ENCODE results near the gene TIGD3. TPM values are rescaled to one million over a fixed set of nuclear protein-coding genes. Genes with fewer than 3 reads are reported as not detected.

TIGD3 gene
- total and polyA plus RNA-seq, 2 of the 13 experiments (the other 11 are each of a cell fraction or from before 2014, with no cell fraction given), result 0.49 to 4.9 TPM

- POLR2A ChIA-PET, result interaction anchor here (0.9 to 3.1 kb wide), 12 partner anchors 11 to 134 kb away, joined by 3 to 20 read pairs (median 4); partner anchors contain the start of genes FRMD8, MALAT1, NEAT1 and POLA2
- intact Hi-C loops (cut with micrococcal nuclease; ENCODE audit: unreplicated experiment) (no loop called here), in situ Hi-C loops (cut with HindIII; ENCODE audit: extremely low pct_ligation_motif_present, low pct_unique_long_range_greater_than_20kb) (no loop called here)
- no peaks in the 10 kb centered on the region for H3K9me3 ChIP-seq (ENCODE audit: low read length)
- peaks cover 0 to 2% of the 10 kb centered on the region in 2 experiments; a peak in 2 of 5 replicates for H3K27me3 ChIP-seq (ENCODE audit: control insufficient read depth in 1 of 2, insufficient read depth in 2 of 2, low read length in 2 of 2)
- no peaks in the 10 kb centered on the region for H3K79me2 ChIP-seq (ENCODE audit: insufficient read depth, low read length)
- H3K36me3 ChIP-seq (replicated peaks in 1 of 2; ENCODE audit: control insufficient read depth in 1 of 2, insufficient read depth in 2 of 2, low read length in 2 of 2), result no peaks in the 10 kb centered on the region
- no peak for FAIRE-seq
- H3K9ac ChIP-seq (ENCODE audit: insufficient read depth, low read depth, low read length), result no peak overlapping the region
- no peak for ATAC-seq
- BruUV-seq (replicated peaks), result no TSS peak
- no peak overlapping the region for H3K27ac ChIP-seq (ENCODE audit: extremely low read length, insufficient read depth, low read length)
- no peak for DNase-seq (ENCODE audit: low spot score)
- no peak overlapping the region; the same call in 1 of the 2 replicates for H3K4me2 ChIP-seq (ENCODE audit: low read depth, low read length)
- 29% methylated on average over 8 of the region's 8 CpGs for WGBS (ENCODE audit: low lambda C conversion rate)
- H4K20me1 ChIP-seq (ENCODE audit: insufficient read depth, low read length), result no peaks in the 10 kb centered on the region
- CTCF ChIA-PET (ENCODE audit: low intra/inter-chr PET ratio, low total read pairs), result no interaction called here
- no peak overlapping the region for H2AFZ ChIP-seq (ENCODE audit: low read length)
- peaks cover 85% of the 10 kb centered on the region for H3K4me1 ChIP-seq (ENCODE audit: insufficient read depth, low read length)
- no peak overlapping the region for H3K4me3 ChIP-seq (replicated peaks in 1 of 3; ENCODE audit: insufficient read depth in 1 of 3, low read depth in 2 of 3, low read length in 3 of 3)
- TF ChIP-seq THRA (CRISPR knock-in tag; IDR thresholded peaks at IDR 0.05; ENCODE audit: borderline replicate concordance) (peak; percentile 36; the same call in 1 of the 2 replicates), E2F2 (CRISPR knock-in tag; IDR thresholded peaks at IDR 0.05; ENCODE audit: borderline replicate concordance) (no peak), ZNF124 (CRISPR knock-in tag; IDR thresholded peaks at IDR 0.05) (no peak), ZNF121 (CRISPR knock-in tag; IDR thresholded peaks at IDR 0.05) (0 out of 2 replicates have a peak, but pooled peaks have one; percentile 3), STAT5B (CRISPR knock-in tag; IDR thresholded peaks at IDR 0.05) (no peak), ZNF598 (CRISPR knock-in tag; IDR thresholded peaks at IDR 0.05; ENCODE audit: borderline replicate concordance) (no peak), POGK (CRISPR knock-in tag; conservative IDR thresholded peaks at IDR 0.05) (peak; percentile 83; the same call in 1 of the 2 replicates)
- TF ChIP-seq, protein P1, sequence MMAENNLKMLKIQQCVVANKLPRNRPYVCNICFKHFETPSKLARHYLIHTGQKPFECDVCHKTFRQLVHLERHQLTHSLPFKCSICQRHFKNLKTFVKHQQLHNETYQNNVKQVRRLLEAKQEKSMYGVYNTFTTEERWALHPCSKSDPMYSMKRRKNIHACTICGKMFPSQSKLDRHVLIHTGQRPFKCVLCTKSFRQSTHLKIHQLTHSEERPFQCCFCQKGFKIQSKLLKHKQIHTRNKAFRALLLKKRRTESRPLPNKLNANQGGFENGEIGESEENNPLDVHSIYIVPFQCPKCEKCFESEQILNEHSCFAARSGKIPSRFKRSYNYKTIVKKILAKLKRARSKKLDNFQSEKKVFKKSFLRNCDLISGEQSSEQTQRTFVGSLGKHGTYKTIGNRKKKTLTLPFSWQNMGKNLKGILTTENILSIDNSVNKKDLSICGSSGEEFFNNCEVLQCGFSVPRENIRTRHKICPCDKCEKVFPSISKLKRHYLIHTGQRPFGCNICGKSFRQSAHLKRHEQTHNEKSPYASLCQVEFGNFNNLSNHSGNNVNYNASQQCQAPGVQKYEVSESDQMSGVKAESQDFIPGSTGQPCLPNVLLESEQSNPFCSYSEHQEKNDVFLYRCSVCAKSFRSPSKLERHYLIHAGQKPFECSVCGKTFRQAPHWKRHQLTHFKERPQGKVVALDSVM (CRISPR knock-in tag; IDR thresholded peaks at IDR 0.05), result no peak
- TF ChIP-seq, protein P2, sequence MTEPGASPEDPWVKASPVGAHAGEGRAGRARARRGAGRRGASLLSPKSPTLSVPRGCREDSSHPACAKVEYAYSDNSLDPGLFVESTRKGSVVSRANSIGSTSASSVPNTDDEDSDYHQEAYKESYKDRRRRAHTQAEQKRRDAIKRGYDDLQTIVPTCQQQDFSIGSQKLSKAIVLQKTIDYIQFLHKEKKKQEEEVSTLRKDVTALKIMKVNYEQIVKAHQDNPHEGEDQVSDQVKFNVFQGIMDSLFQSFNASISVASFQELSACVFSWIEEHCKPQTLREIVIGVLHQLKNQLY (CRISPR knock-in tag; IDR thresholded peaks at IDR 0.05), result no peak
- TF ChIP-seq, protein P3, sequence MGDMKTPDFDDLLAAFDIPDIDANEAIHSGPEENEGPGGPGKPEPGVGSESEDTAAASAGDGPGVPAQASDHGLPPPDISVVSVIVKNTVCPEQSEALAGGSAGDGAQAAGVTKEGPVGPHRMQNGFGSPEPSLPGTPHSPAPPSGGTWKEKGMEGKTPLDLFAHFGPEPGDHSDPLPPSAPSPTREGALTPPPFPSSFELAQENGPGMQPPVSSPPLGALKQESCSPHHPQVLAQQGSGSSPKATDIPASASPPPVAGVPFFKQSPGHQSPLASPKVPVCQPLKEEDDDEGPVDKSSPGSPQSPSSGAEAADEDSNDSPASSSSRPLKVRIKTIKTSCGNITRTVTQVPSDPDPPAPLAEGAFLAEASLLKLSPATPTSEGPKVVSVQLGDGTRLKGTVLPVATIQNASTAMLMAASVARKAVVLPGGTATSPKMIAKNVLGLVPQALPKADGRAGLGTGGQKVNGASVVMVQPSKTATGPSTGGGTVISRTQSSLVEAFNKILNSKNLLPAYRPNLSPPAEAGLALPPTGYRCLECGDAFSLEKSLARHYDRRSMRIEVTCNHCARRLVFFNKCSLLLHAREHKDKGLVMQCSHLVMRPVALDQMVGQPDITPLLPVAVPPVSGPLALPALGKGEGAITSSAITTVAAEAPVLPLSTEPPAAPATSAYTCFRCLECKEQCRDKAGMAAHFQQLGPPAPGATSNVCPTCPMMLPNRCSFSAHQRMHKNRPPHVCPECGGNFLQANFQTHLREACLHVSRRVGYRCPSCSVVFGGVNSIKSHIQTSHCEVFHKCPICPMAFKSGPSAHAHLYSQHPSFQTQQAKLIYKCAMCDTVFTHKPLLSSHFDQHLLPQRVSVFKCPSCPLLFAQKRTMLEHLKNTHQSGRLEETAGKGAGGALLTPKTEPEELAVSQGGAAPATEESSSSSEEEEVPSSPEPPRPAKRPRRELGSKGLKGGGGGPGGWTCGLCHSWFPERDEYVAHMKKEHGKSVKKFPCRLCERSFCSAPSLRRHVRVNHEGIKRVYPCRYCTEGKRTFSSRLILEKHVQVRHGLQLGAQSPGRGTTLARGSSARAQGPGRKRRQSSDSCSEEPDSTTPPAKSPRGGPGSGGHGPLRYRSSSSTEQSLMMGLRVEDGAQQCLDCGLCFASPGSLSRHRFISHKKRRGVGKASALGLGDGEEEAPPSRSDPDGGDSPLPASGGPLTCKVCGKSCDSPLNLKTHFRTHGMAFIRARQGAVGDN (CRISPR knock-in tag; IDR thresholded peaks at IDR 0.05), result peak; percentile 22; the same call in 1 of the 2 replicates
Observed at GRCh38 chr11:65375012-65375411, 20.5 kb downstream of the TIGD3 start.
